ENCODE data around the gene ANAPC7.
"Not testable (repeated sequence)": the region's sequence is repeated elsewhere in the genome, so short reads cannot be mapped to it uniquely, and the experiment has no call there.

GRCh38 chr12:110417113-110417512 lies 13.6 kb upstream of the ANAPC7 start:
- not testable (repeated sequence) for TF ChIP-seq EZH2 (IDR thresholded peaks at IDR 0.05; ENCODE audit: borderline replicate concordance, low read length); CTCF (IDR thresholded peaks at IDR 0.05; ENCODE audit: low read length)

Measured in OCI-LY1 (cell line).